Kidney (tissue), 14 donors: Measurements from ENCODE around the gene RAD51B. TPM values are rescaled to one million over a fixed set of nuclear protein-coding genes. Genes with fewer than 3 reads are reported as not detected.

Experiments used
- DNase-seq, 5 donors: peaks; one replicate each; pipeline ENCODE4 v3.0.0-alpha.2; 2013 to 2020
- FAIRE-seq: peaks from 2 replicates; lab custom pipeline; 2012; peaks lifted over from hg19 to GRCh38; lab: Jason Lieb, UNC
- H3K27ac ChIP-seq, 2 donors: one replicate each; pipeline ENCODE4 v1.7.0; 2013; ENCODE audit warnings: low read depth in 2 of 2, low read length in 2 of 2, inconsistent platforms in 1 of 2
- H3K27me3 ChIP-seq: one replicate; pipeline ENCODE4 v1.7.1; 2013; ENCODE audit warnings: low read length, inconsistent platforms; ENCODE audit not compliant: control insufficient read depth, insufficient read depth
- H3K36me3 ChIP-seq, 3 donors: one replicate each; pipeline versions ENCODE4 v1.7.0 to v1.7.1; 2013; ENCODE audit warnings: low read length in 3 of 3, control low read depth in 1 of 3, inconsistent platforms in 1 of 3; ENCODE audit not compliant: insufficient read depth in 3 of 3, control insufficient read depth in 2 of 3
- H3K4me1 ChIP-seq, 3 donors: one replicate each; pipeline versions ENCODE4 v1.7.0 to v1.7.1; 2013; ENCODE audit warnings: low read length in 3 of 3, inconsistent platforms in 1 of 3, low read depth in 1 of 3; ENCODE audit not compliant: control insufficient read depth in 2 of 3, insufficient read depth in 2 of 3
- H3K4me3 ChIP-seq, 3 donors: one replicate each; pipeline versions ENCODE4 v1.7.0 to v1.8.1; 2013; ENCODE audit warnings: low read length in 3 of 3, control low read depth in 1 of 3, inconsistent platforms in 1 of 3
- H3K9ac ChIP-seq, 3 donors: one replicate each; pipeline versions ENCODE4 v1.7.0 to v1.7.1; 2013; ENCODE audit warnings: low read length in 3 of 3, control low read depth in 1 of 3, inconsistent platforms in 1 of 3
- H3K9me3 ChIP-seq, 3 donors: one replicate each; pipeline versions ENCODE4 v1.7.0 to v1.7.1; 2013; ENCODE audit warnings: low read length in 3 of 3, control low read depth in 1 of 3, inconsistent platforms in 1 of 3; ENCODE audit not compliant: control insufficient read depth in 2 of 3, insufficient read depth in 1 of 3
- intact Hi-C: fragments of 100-400 bp; cut with DNase I; formaldehyde crosslinking; loops from one replicate; pipeline ENCODE4 v1.11.1; 2022
- polyA plus RNA-seq: library from polyadenylated mRNA; stranded (reverse); fragments of 350-450 nt; fragmentation: Illumina TruSeq; extraction: RNeasy Lipid Tissue Mini Kit (QIAGEN cat#74804); gene quantifications from one replicate; pipeline ENCODE4 v1.2.3, GENCODE V29; 2014; ENCODE audit warnings: low read depth, low replicate concordance; ENCODE audit not compliant: insufficient read depth
- total RNA-seq: library from RNA; stranded (reverse); fragmentation: NEBNext Ultra II Directional; extraction: Animal tissue kit (Norgen Biotek cat#: 25700); gene quantifications from one replicate; pipeline ENCODE4 v1.2.1, GENCODE V29; 2021
- TF ChIP-seq, protein P1 (sequence below): IDR thresholded peaks from 3 replicates; pipeline ENCODE4 v1.5.1; 2012; ENCODE audit warnings: mild to moderate bottlenecking, moderate library complexity, borderline replicate concordance; ENCODE audit not compliant: insufficient read depth; ENCODE audit errors: extremely low read depth
- donor health status: control.
- donor health status: control.
- donor health status: control.
- donor health status: control.
- donor health status: control.
- donor health status: DM: yes; HTN: yes; CAD: no.
- donor health status: Normal renal cell carcinoma (clear cell type).

RAD51B gene
- total and polyA plus RNA-seq, 2 donors from 2014 or later = 6.9 to 18.0 TPM

DNA sequence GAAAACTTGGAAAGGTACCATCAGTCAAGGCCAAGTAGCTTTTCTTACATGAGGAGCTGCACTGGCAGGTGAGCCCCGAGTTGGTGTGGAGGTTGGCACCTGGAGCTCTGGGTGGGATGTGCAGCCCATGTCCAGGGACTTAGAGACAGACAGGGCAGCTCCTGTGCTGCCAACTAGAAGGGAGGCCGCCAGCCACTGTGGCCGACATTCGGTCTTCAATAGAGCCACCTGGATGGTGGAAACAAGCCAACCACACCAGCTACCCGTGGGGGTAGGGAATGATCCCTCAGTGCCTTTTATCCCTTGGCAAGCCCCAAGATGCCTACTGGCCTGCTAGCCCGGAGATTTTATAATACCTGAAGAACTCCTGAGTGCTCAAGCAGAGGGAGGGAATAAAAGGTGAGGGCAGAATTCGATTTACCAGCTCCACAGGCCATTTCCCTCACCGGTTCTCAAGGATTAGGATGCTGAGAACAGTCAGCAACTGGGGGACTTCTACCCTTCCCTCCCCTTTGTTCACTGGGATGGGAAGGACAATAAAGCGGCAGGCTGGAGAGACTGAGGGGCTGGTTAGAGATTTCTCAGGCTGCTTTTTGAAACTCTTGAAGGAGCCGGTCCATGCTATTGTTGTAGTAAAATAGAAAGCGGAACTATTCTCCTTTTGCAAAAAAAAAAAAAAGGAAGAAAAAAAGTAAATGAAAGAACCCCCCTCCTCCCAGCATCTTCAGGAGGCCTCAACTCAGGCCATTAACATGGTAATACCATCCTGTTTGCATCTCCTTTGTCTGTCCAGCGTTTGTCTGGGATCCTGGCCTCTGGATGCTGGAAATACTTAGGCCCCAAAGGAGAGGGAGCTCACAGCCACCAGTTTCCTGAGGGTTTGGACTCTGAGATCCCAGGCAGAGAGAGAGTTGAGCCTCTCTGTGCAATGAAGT lies 651.7 kb downstream of the RAD51B start:
- Histone ChIP-seq H3K27ac (no peak overlapping the region), H3K36me3 (no peaks in the 10 kb centered on the region), H3K4me3 (no peak overlapping the region), H3K9me3 (no peaks in the 10 kb centered on the region), H3K4me1 (peaks cover 0 to 21% (median 12%) of the 10 kb centered on the region in 3 donors), H3K27me3 (no peaks in the 10 kb centered on the region), H3K9ac (no peak overlapping the region)
- FAIRE-seq = no peak
- DNase-seq = peak in 1 of 5 donors; percentile 63
- TF ChIP-seq, protein P1, sequence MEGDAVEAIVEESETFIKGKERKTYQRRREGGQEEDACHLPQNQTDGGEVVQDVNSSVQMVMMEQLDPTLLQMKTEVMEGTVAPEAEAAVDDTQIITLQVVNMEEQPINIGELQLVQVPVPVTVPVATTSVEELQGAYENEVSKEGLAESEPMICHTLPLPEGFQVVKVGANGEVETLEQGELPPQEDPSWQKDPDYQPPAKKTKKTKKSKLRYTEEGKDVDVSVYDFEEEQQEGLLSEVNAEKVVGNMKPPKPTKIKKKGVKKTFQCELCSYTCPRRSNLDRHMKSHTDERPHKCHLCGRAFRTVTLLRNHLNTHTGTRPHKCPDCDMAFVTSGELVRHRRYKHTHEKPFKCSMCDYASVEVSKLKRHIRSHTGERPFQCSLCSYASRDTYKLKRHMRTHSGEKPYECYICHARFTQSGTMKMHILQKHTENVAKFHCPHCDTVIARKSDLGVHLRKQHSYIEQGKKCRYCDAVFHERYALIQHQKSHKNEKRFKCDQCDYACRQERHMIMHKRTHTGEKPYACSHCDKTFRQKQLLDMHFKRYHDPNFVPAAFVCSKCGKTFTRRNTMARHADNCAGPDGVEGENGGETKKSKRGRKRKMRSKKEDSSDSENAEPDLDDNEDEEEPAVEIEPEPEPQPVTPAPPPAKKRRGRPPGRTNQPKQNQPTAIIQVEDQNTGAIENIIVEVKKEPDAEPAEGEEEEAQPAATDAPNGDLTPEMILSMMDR = no peak
- intact Hi-C loops = no loop called here

GRCh38 chr14:68471964-68472508 lies 652.5 kb downstream of the RAD51B start:
- intact Hi-C loops = no loop called here
- Histone ChIP-seq H3K9me3 (no peaks in the 10 kb centered on the region), H3K27me3 (no peaks in the 10 kb centered on the region), H3K4me1 (peaks cover 0 to 24% (median 16%) of the 10 kb centered on the region in 3 donors), H3K4me3 (no peak overlapping the region), H3K9ac (peak overlapping the region in 1 of 3 donors; percentile 14), H3K27ac (no peak overlapping the region), H3K36me3 (no peaks in the 10 kb centered on the region)
- DNase-seq = no peak
- TF ChIP-seq, protein P1 = no peak
- no peak for FAIRE-seq

GRCh38 chr14:68473069-68473468 lies 653.5 kb downstream of the RAD51B start:
- Histone ChIP-seq H3K9me3 (no peaks in the 10 kb centered on the region), H3K36me3 (no peaks in the 10 kb centered on the region), H3K27ac (peak overlapping the region in 1 of 2 donors; percentile 73), H3K27me3 (no peaks in the 10 kb centered on the region), H3K4me3 (no peak overlapping the region), H3K9ac (peak overlapping the region in 1 of 3 donors; percentile 36), H3K4me1 (peaks cover 0 to 27% (median 17%) of the 10 kb centered on the region in 3 donors)
- DNase-seq (peak in 3 of 5 donors; percentile 42 to 83 (median 51)), FAIRE-seq (no peak)
- intact Hi-C loops = no loop called here
- TF ChIP-seq, protein P1 = no peak
